Keratinocyte (primary cell): ENCODE results near the gene SERPINA4. TPM values are rescaled to one million over a fixed set of nuclear protein-coding genes. Genes with fewer than 3 reads are reported as not detected.

ENCODE experiments used
- DNase-seq: peaks from one replicate; pipeline ENCODE4 v3.0.0-alpha.2; 2011; ENCODE audit warnings: low read depth, missing footprints, low spot score
- FAIRE-seq: peaks from 2 replicates; lab custom pipeline; 2011; peaks lifted over from hg19 to GRCh38; lab: Jason Lieb, UNC
- H2AFZ ChIP-seq: 2 replicates; pipeline ENCODE4 v1.6.0; 2012; ENCODE audit warnings: low read length, control low read depth, inconsistent platforms; ENCODE audit not compliant: control insufficient read depth
- H3K27ac ChIP-seq: 2 replicates; pipeline ENCODE4 v1.5.1; 2011; ENCODE audit warnings: low read length; ENCODE audit not compliant: control insufficient read depth, insufficient read depth
- H3K27me3 ChIP-seq: 3 replicates; pipeline ENCODE4 v1.6.0; 2011; ENCODE audit warnings: low read length; ENCODE audit not compliant: control insufficient read depth, insufficient read depth; ENCODE audit errors: extremely low read depth
- H3K36me3 ChIP-seq, 2 experiments: 2 replicates in 1 of 2; 3 replicates in 1 of 2; pipeline ENCODE4 v1.5.1; 2011; ENCODE audit warnings: low read length in 2 of 2, mild to moderate bottlenecking in 1 of 2; ENCODE audit not compliant: control insufficient read depth in 2 of 2, insufficient read depth in 2 of 2; ENCODE audit errors: extremely low read depth in 1 of 2
- H3K4me1 ChIP-seq: 3 replicates; pipeline ENCODE4 v1.5.1; 2011; ENCODE audit warnings: low read length; ENCODE audit not compliant: control insufficient read depth, insufficient read depth; ENCODE audit errors: extremely low read depth
- H3K4me2 ChIP-seq: 3 replicates; pipeline ENCODE4 v1.6.0; 2011; ENCODE audit warnings: low read depth, low read length; ENCODE audit not compliant: control insufficient read depth, insufficient read depth; ENCODE audit errors: extremely low read depth
- H3K4me3 ChIP-seq, 3 experiments: fragments of 200-600 bp in 1 of 3; sonication (generic) in 1 of 3; 2 replicates in 2 of 3; 3 replicates in 1 of 3; pipeline ENCODE4 v1.5.1; 2011 to 2016; ENCODE audit warnings: low read length in 3 of 3, mild to moderate bottlenecking in 3 of 3, control low read depth in 2 of 3, inconsistent platforms in 1 of 3, low read depth in 1 of 3, mixed read lengths in 1 of 3, mixed run types in 1 of 3, moderate library complexity in 1 of 3; ENCODE audit not compliant: control insufficient read depth in 2 of 3, insufficient read depth in 2 of 3; ENCODE audit errors: extremely low read depth in 1 of 3
- H3K79me2 ChIP-seq: 2 replicates; pipeline ENCODE4 v1.6.0; 2012; ENCODE audit warnings: low read length; ENCODE audit not compliant: control insufficient read depth, insufficient read depth
- H3K9ac ChIP-seq: 3 replicates; pipeline ENCODE4 v1.6.0; 2011; ENCODE audit warnings: low read length; ENCODE audit not compliant: control insufficient read depth, insufficient read depth; ENCODE audit errors: extremely low read depth
- H3K9me1 ChIP-seq: 3 replicates; pipeline ENCODE4 v1.6.0; 2011; ENCODE audit warnings: low read length; ENCODE audit not compliant: control insufficient read depth, insufficient read depth; ENCODE audit errors: extremely low read depth
- H3K9me3 ChIP-seq: 2 replicates; pipeline ENCODE4 v1.5.1; 2012; ENCODE audit warnings: low read depth, low read length; ENCODE audit not compliant: control insufficient read depth
- H4K20me1 ChIP-seq: 3 replicates; pipeline ENCODE4 v1.6.0; 2011; ENCODE audit warnings: low read length; ENCODE audit not compliant: control insufficient read depth, insufficient read depth; ENCODE audit errors: extremely low read depth
- EZH2 ChIP-seq: IDR thresholded peaks from one replicate; pipeline ENCODE4 v1.6.1; 2012; ENCODE audit warnings: inconsistent platforms, mild to moderate bottlenecking, low read length, moderate library complexity
- dilution Hi-C: fragments of 300-500 bp; cut with MboI; formaldehyde crosslinking; loops from one replicate; pipeline ENCODE4 v1.7.0; 2020; ENCODE audit warnings: low sequenced_read_pairs; ENCODE audit not compliant: extremely low pct_ligation_motif_present
- polyA plus RNA-seq, 5 experiments: library from polyadenylated mRNA; depleted of rRNA in 3 of 5; stranded (reverse) in 3 of 5; stranded (forward) in 1 of 5; unstranded in 1 of 5; fragments of >200 nt; gene quantifications; 1 replicate in 1 of 5; 2 replicates in 3 of 5; 3 replicates in 1 of 5; pipeline versions ENCODE4 v1.2.1 to v1.2.3, GENCODE V29; 2011 to 2012; ENCODE audit warnings: missing spikeins in 2 of 5, low read depth in 1 of 5, low replicate concordance in 1 of 5
- TF ChIP-seq, protein P1 (sequence below), 3 experiments: IDR thresholded peaks in 1 of 3; conservative IDR thresholded peaks in 1 of 3; optimal IDR thresholded peaks in 1 of 3; 2 replicates in 2 of 3; 3 replicates in 1 of 3; pipeline versions ENCODE3 to v1.5.1; 2011; ENCODE audit warnings: low read length in 3 of 3, mild to moderate bottlenecking in 3 of 3, moderate library complexity in 2 of 3, control low read depth in 1 of 3, inconsistent platforms in 1 of 3; ENCODE audit not compliant: insufficient read depth in 2 of 3; ENCODE audit errors: extremely low read depth in 1 of 3

The SERPINA4 gene
- polyA plus RNA-seq, 1 donor (not counting 4 experiments of a cell fraction or from before 2014, with no cell fraction given) = not detected

GRCh38 chr14:94617366-94617941, 56.2 kb downstream of the SERPINA4 start:
- Histone ChIP-seq H3K4me1 (peaks cover 3% of the 10 kb centered on the region), H3K4me3 (no peak overlapping the region), H3K79me2 (no peaks in the 10 kb centered on the region), H3K27ac (no peak overlapping the region), H2AFZ (no peak overlapping the region), H3K9ac (no peak overlapping the region), H3K27me3 (no peaks in the 10 kb centered on the region), H3K9me3 (peaks cover 3% of the 10 kb centered on the region), H3K9me1 (no peaks in the 10 kb centered on the region), H4K20me1 (no peaks in the 10 kb centered on the region), H3K36me3 (no peaks in the 10 kb centered on the region), H3K4me2 (no peak overlapping the region)
- dilution Hi-C loops = no loop called here
- DNase-seq = no peak
- TF ChIP-seq, protein P1, sequence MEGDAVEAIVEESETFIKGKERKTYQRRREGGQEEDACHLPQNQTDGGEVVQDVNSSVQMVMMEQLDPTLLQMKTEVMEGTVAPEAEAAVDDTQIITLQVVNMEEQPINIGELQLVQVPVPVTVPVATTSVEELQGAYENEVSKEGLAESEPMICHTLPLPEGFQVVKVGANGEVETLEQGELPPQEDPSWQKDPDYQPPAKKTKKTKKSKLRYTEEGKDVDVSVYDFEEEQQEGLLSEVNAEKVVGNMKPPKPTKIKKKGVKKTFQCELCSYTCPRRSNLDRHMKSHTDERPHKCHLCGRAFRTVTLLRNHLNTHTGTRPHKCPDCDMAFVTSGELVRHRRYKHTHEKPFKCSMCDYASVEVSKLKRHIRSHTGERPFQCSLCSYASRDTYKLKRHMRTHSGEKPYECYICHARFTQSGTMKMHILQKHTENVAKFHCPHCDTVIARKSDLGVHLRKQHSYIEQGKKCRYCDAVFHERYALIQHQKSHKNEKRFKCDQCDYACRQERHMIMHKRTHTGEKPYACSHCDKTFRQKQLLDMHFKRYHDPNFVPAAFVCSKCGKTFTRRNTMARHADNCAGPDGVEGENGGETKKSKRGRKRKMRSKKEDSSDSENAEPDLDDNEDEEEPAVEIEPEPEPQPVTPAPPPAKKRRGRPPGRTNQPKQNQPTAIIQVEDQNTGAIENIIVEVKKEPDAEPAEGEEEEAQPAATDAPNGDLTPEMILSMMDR (optimal IDR thresholded peaks at IDR 0.05 in 1 of 3, IDR thresholded peaks at IDR 0.05 in 1 of 3, conservative IDR thresholded peaks at IDR 0.05 in 1 of 3; ENCODE audit: extremely low read depth in 1 of 3, insufficient read depth in 2 of 3, low read length in 3 of 3) = no peak
- no peak for TF ChIP-seq EZH2
- FAIRE-seq = no peak

DNA sequence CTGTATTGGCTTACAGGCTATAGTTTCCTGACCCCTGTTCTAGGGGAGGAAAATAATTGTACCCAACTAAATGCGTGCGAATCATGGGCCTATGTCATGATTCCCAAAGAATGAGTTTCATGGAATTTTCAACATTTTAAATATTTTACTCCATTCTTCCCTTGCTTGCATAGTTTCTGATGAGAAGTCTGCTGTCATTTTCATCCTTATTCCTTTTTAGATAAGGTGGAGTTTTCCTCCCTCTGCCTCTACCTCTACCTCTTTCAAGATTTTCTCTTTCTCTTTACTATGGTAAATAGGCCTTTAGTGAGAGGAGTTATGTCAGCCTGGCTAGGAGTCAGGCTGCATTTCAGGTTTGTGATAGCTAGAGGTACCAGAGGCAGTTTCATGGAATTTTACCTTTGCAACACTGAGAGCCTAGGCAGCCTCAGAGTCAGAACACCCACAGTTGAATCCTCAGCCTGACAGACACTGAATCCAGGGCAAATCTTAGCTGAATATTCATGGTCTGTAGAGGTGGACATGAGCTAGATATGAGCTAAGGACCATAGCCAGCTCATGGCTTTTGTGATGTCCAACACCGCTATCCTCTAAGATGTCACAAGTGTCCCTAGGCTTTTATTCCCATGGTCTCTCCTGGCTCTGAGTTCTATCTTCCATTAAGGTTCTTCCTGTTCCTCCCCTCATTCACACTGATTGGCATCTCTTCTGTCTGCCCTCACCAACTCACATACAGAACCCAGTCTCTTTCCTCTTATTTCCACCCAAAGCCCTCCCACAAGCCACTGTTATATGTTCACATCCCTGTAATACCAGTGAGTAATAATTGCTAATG, 57.0 kb downstream of the SERPINA4 start:
- Histone ChIP-seq H3K9me3 (peaks cover 3% of the 10 kb centered on the region), H3K4me3 (no peak overlapping the region), H3K9me1 (no peaks in the 10 kb centered on the region), H3K9ac (no peak overlapping the region), H3K79me2 (no peaks in the 10 kb centered on the region), H3K4me1 (no peaks in the 10 kb centered on the region), H3K4me2 (no peak overlapping the region), H3K27ac (no peak overlapping the region), H3K36me3 (no peaks in the 10 kb centered on the region), H3K27me3 (no peaks in the 10 kb centered on the region), H4K20me1 (no peaks in the 10 kb centered on the region), H2AFZ (no peak overlapping the region)
- dilution Hi-C loops = no loop called here
- TF ChIP-seq EZH2 = no peak
- TF ChIP-seq, protein P1 (optimal IDR thresholded peaks at IDR 0.05 in 1 of 3, IDR thresholded peaks at IDR 0.05 in 1 of 3, conservative IDR thresholded peaks at IDR 0.05 in 1 of 3; ENCODE audit: extremely low read depth in 1 of 3, insufficient read depth in 2 of 3, low read length in 3 of 3) = no peak
- FAIRE-seq (no peak), DNase-seq (no peak)
